ENCODE data around the gene CRISPLD2. TPM values are rescaled to one million over a fixed set of nuclear protein-coding genes. Genes with fewer than 3 reads are reported as not detected.

The CRISPLD2 gene
- total RNA-seq, 1 donor, result 0.99 TPM

GRCh38 chr16:84780063-84780462 is 39.7 kb upstream of the CRISPLD2 start:
- H3K4me3 ChIP-seq (ENCODE audit: low read depth, low read length), result no peak overlapping the region
- TF ChIP-seq CTCF (IDR thresholded peaks at IDR 0.05; ENCODE audit: insufficient read depth, low read length), result no peak
- no peak for DNase-seq (ENCODE audit: low read depth)

- no peak for TF ChIP-seq CTCF (IDR thresholded peaks at IDR 0.05; ENCODE audit: insufficient read depth, low read length)
- no peak overlapping the region for H3K4me3 ChIP-seq (ENCODE audit: low read depth, low read length)
- DNase-seq (ENCODE audit: low read depth), result no peak
These were observed 39.0 kb upstream of the CRISPLD2 start for GRCh38 chr16:84780544-84781376.

GRCh38 chr16:84782846-84783245 is 36.9 kb upstream of the CRISPLD2 start:
- DNase-seq (ENCODE audit: low read depth), result no peak
- no peak for TF ChIP-seq CTCF (IDR thresholded peaks at IDR 0.05; ENCODE audit: insufficient read depth, low read length)
- no peak overlapping the region for H3K4me3 ChIP-seq (ENCODE audit: low read depth, low read length)

- no peak overlapping the region for H3K4me3 ChIP-seq (ENCODE audit: low read depth, low read length)
- TF ChIP-seq CTCF (IDR thresholded peaks at IDR 0.05; ENCODE audit: insufficient read depth, low read length), result no peak
- DNase-seq (ENCODE audit: low read depth), result peak; percentile 89
These were observed 33.8 kb upstream of the CRISPLD2 start for GRCh38 chr16:84785843-84786581.

GRCh38 chr16:84786605-84787262 is 33.1 kb upstream of the CRISPLD2 start:
- no peak overlapping the region for H3K4me3 ChIP-seq (ENCODE audit: low read depth, low read length)
- no peak for DNase-seq (ENCODE audit: low read depth)
- no peak for TF ChIP-seq CTCF (IDR thresholded peaks at IDR 0.05; ENCODE audit: insufficient read depth, low read length)

- TF ChIP-seq CTCF (IDR thresholded peaks at IDR 0.05; ENCODE audit: insufficient read depth, low read length), result no peak
- peak; percentile 15 for DNase-seq (ENCODE audit: low read depth)
- H3K4me3 ChIP-seq (ENCODE audit: low read depth, low read length), result no peak overlapping the region
These were observed 32.5 kb upstream of the CRISPLD2 start for GRCh38 chr16:84787263-84787622.
